ENCODE data around the gene ESM1. TPM values are rescaled to one million over a fixed set of nuclear protein-coding genes. Genes with fewer than 3 reads are reported as not detected.

ESM1 gene, protein sequence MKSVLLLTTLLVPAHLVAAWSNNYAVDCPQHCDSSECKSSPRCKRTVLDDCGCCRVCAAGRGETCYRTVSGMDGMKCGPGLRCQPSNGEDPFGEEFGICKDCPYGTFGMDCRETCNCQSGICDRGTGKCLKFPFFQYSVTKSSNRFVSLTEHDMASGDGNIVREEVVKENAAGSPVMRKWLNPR
- 6.5 and 106 TPM in 2 replicates for total RNA-seq

GRCh38 chr5:54985301-54986268 lies at the start of gene ESM1:
TSS of gene ESM1 (minus strand) at chr5:54985593. CDS start at chr5:54985517, 76 bp downstream.

Other genes with a start within 250 kb of the ESM1 start
- gene GZMK, start 38.7 kb upstream of the ESM1 start, total RNA-seq, result not detected in 2 replicates
- not detected in 2 replicates for gene GZMA, start 117.1 kb upstream of the ESM1 start, total RNA-seq
- 165 and 240 TPM in 2 replicates for gene GPX8, start 174.6 kb upstream of the ESM1 start, total RNA-seq
- gene CDC20B, start 187.6 kb upstream of the ESM1 start, total RNA-seq, result not detected in 2 replicates
- gene MCIDAS, start 241.7 kb upstream of the ESM1 start, total RNA-seq, result not detected in 2 replicates
- gene CCNO, start 248.0 kb upstream of the ESM1 start, total RNA-seq, result 0.14 TPM in 1 of 2 replicates, not detected in the other

Measured in smooth muscle cell of the umbilical artery (primary cell).